ENCODE measurements around the gene RHBG.

Gene RHBG

GRCh38 chr1:156428746-156429288 lies 59.8 kb downstream of the RHBG start:
- DNase-seq = no peak

- DNase-seq = no peak
Observed at GRCh38 chr1:156429313-156430060, 60.5 kb downstream of the RHBG start.

- no peak for DNase-seq
Observed at GRCh38 chr1:156430303-156430702, 61.3 kb downstream of the RHBG start.

- DNase-seq = no peak
Observed at GRCh38 chr1:156430866-156431265, 61.9 kb downstream of the RHBG start.

- no peak for DNase-seq
Observed at GRCh38 chr1:156431366-156431765, 62.4 kb downstream of the RHBG start.

- no peak for DNase-seq
Observed at GRCh38 chr1:156431769-156432668, 63.0 kb downstream of the RHBG start.

- no peak for DNase-seq
Observed at GRCh38 chr1:156432669-156433018, 63.6 kb downstream of the RHBG start.

- no peak for DNase-seq
Observed at GRCh38 chr1:156433032-156433431, 64.0 kb downstream of the RHBG start.

GRCh38 chr1:156433602-156434001 lies 64.6 kb downstream of the RHBG start:
- no peak for DNase-seq

Measured in suppressor macrophage treated with lipopolysaccharide for 4 hours (primary cell).